ENCODE results near the gene CCSAP.

The CCSAP gene

DNA sequence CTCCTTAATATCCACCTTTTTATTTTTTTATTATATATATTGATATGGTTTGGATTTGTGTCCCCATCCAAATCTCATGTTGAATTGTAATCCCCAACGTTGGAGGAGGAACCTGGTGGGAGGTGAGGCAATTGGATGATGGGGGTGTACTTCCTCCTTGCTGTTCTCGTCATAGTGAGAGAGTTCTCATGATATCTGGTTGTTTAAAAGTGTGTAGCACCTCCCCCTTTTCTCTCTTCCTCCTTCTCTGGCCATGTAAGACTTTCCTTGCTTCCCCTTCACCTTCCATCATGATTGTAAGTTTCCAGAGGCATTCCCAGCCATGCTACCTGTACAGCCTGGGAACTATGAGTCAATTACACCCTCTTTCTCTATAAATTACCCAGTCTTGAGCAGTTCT, 22.7 kb upstream of the CCSAP start:
- no peak for DNase-seq (ENCODE audit: low read depth)
- H3K4me3 ChIP-seq (ENCODE audit: low read depth, low read length) = no peak overlapping the region
- TF ChIP-seq, protein P1, sequence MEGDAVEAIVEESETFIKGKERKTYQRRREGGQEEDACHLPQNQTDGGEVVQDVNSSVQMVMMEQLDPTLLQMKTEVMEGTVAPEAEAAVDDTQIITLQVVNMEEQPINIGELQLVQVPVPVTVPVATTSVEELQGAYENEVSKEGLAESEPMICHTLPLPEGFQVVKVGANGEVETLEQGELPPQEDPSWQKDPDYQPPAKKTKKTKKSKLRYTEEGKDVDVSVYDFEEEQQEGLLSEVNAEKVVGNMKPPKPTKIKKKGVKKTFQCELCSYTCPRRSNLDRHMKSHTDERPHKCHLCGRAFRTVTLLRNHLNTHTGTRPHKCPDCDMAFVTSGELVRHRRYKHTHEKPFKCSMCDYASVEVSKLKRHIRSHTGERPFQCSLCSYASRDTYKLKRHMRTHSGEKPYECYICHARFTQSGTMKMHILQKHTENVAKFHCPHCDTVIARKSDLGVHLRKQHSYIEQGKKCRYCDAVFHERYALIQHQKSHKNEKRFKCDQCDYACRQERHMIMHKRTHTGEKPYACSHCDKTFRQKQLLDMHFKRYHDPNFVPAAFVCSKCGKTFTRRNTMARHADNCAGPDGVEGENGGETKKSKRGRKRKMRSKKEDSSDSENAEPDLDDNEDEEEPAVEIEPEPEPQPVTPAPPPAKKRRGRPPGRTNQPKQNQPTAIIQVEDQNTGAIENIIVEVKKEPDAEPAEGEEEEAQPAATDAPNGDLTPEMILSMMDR (IDR thresholded peaks at IDR 0.05; ENCODE audit: low read depth, low read length, missing control alignments) = no peak

DNA sequence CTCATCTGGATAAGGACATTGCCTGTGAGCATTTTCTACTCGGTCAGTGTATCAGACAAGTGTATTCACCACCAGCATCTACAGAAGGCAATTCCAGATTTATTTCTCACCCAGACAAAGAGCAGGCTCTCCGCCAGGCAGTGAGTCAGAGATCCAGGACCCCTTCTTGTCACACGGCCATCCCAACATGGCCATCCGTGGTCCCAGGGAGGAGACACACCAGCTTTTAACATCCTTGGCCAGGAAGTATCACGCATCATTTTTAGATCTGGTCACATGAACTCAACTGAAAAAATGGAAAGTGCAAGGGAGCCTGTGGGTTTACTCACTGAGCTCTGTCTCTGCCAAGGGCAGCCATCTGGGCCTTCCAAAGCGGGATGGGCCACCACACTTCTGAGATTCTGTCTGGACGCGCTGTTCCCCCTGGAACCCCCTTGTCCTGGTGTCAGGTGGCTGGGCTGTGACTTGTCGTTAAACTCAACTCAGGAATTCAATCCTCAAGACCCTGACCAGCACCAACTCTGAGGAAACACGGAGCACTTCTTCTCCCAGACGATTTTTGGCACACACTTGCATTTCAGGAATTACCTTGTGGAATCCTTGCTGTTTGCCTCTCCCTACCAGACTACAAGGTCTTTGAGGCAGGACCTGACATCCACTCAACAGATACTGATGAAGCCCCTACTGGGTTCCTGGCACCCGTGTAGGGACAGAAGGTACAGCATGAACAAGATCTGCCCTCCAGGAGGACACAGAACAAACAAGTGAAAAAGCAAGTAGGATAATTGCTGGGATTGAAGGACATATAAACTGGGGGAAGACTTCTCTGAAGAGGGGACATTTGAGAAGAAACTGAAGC, 21.6 kb upstream of the CCSAP start:
- TF ChIP-seq, protein P1 (IDR thresholded peaks at IDR 0.05; ENCODE audit: low read depth, low read length, missing control alignments) = no peak
- no peak overlapping the region for H3K4me3 ChIP-seq (ENCODE audit: low read depth, low read length)
- DNase-seq (ENCODE audit: low read depth) = no peak

GRCh38 chr1:229363723-229364122, 20.9 kb upstream of the CCSAP start:
- TF ChIP-seq, protein P1 (IDR thresholded peaks at IDR 0.05; ENCODE audit: low read depth, low read length, missing control alignments) = no peak
- DNase-seq (ENCODE audit: low read depth) = no peak
- no peak overlapping the region for H3K4me3 ChIP-seq (ENCODE audit: low read depth, low read length)

- TF ChIP-seq, protein P1 (IDR thresholded peaks at IDR 0.05; ENCODE audit: low read depth, low read length, missing control alignments) = no peak
- DNase-seq (ENCODE audit: low read depth) = no peak
- H3K4me3 ChIP-seq (ENCODE audit: low read depth, low read length) = no peak overlapping the region
Measured at GRCh38 chr1:229360420-229360819, 17.6 kb upstream of the CCSAP start.

DNA sequence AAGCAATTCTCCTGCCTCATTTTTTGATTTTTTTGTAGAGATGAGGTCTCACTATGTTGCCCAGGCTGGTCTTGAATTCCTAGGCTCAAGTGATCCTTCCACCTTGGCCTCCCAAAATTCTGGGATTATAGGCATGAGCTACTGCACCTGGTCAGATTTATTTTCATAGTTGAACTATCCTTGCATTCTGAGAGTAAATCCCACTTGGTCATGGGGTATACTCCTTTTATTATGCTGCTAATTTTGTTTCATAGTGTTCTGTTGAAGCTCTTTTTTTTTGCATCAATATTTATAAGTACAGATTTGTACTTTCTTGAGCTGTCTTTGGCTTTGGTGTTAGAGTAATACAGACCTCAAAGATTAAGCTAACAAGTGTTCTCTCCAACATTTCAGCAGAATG, 12.8 kb upstream of the CCSAP start:
- TF ChIP-seq, protein P1 (IDR thresholded peaks at IDR 0.05; ENCODE audit: low read depth, low read length, missing control alignments) = no peak
- DNase-seq (ENCODE audit: low read depth) = no peak
- H3K4me3 ChIP-seq (ENCODE audit: low read depth, low read length) = no peak overlapping the region

DNA sequence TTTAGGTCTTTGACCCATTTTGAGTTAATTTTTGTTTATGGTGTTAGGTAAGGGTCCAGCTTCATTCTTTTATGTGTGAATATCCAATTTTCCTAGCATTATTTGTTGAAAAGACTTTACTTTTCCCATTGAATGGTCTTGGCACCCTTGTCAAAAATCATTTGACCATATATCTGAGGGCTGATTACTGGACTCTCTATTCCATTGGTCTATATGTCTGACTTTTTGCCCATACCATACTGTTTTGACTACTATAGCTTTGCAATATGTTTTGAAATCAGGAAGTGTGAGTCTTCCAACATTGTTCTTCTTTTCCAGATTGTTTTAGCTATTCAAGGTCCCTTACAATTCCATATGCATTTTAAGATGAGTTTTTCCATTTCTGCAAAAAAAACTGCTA, 11.4 kb upstream of the CCSAP start:
- no peak for DNase-seq (ENCODE audit: low read depth)
- TF ChIP-seq, protein P1 (IDR thresholded peaks at IDR 0.05; ENCODE audit: low read depth, low read length, missing control alignments) = no peak
- no peak overlapping the region for H3K4me3 ChIP-seq (ENCODE audit: low read depth, low read length)

DNA sequence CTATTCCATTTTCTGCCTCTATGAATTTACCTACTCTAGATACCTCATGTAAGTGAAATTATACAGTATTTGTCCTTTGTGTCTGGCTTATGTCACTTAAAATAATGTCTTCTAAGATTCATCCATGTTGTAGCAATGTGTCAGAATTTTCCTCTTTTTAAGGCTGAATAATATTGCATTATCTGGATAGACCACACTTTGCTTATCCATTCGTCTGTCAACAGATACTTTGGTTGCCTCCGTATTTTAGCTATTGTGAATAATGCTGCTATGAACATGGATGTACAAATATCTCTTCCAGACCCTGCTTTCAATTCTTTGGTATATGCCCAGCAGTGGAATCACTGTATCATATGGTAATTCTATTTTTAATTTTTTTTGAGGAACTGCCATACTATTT, 10.1 kb upstream of the CCSAP start:
- TF ChIP-seq, protein P1 (IDR thresholded peaks at IDR 0.05; ENCODE audit: low read depth, low read length, missing control alignments) = no peak
- no peak overlapping the region for H3K4me3 ChIP-seq (ENCODE audit: low read depth, low read length)
- no peak for DNase-seq (ENCODE audit: low read depth)
